Activated CD4-positive, alpha-beta memory T cell treated with anti-CD3 and anti-CD28 coated beads for 36 hours (primary cell): Measurements from ENCODE around the gene FBXO42. TPM values are rescaled to one million over a fixed set of nuclear protein-coding genes. Genes with fewer than 3 reads are reported as not detected.
"Not testable (repeated sequence)": the region's sequence is repeated elsewhere in the genome, so short reads cannot be mapped to it uniquely, and the experiment has no call there.

ENCODE experiments used
- CTCF ChIA-PET: fragments of 350-600 bp; sonication (Branson Sonifier 250); formaldehyde crosslinking; loops from one replicate; lab custom pipeline; 2021; ENCODE audit warnings: antibody characterized with exemption, inconsistent platforms; lab: Charles Lee
- POLR2A ChIA-PET: fragments of 350-600 bp; sonication (Branson Sonifier 250); formaldehyde crosslinking; loops from one replicate; lab custom pipeline; 2021; ENCODE audit warnings: antibody characterized with exemption; lab: Charles Lee
- DNase-seq: peaks from one replicate; pipeline ENCODE4 v3.0.0-alpha.2; 2020
- H3K27ac Mint-ChIP-seq: one replicate; pipeline ENCODE4 v1.8.0; 2021; ENCODE audit warnings: mixed read lengths
- H3K27me3 Mint-ChIP-seq: one replicate; pipeline ENCODE4 v1.8.0; 2021; ENCODE audit warnings: mixed read lengths
- H3K36me3 Mint-ChIP-seq: one replicate; pipeline ENCODE4 v1.8.0; 2021; ENCODE audit warnings: mixed read lengths
- H3K4me1 Mint-ChIP-seq: one replicate; pipeline ENCODE4 v1.8.0; 2021; ENCODE audit warnings: low read depth, mixed read lengths
- H3K4me3 Mint-ChIP-seq: one replicate; pipeline ENCODE4 v1.8.0; 2021; ENCODE audit warnings: mild to moderate bottlenecking, mixed read lengths
- H3K9me3 Mint-ChIP-seq: one replicate; pipeline ENCODE4 v1.8.0; 2021; ENCODE audit warnings: mixed read lengths
- intact Hi-C: fragments of 100-400 bp; cut with micrococcal nuclease; formaldehyde crosslinking; loops from one replicate; pipeline ENCODE4 v1.15.1; 2023
- total RNA-seq, 2 experiments: library from RNA; stranded (reverse); gene quantifications; one replicate each; pipeline ENCODE4 v1.2.3, GENCODE V29; 2021

FBXO42 gene
- total RNA-seq, 2 experiments from 2014 or later = 12.0 to 13.6 TPM

DNA sequence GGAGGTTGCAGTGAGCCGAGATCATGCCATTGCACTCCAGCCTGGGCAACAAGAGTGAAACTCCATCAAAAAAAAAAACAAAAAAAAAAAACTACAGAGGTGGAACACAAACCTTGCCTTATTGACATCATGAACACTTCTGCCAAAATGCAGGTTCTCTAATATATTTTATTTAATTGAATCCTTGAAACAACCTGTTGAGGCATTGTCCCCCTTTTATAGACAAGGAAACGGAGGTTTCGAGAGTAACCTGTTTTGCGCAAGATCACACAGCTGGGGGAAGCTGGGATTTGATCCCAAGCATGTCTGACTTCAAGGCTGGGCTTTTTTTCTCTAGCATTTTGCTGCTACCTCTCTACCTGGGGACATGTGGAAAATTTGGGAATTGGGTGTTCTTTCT is 17.5 kb upstream of the FBXO42 start:
- intact Hi-C loops = loop anchor here (5.0 to 10.0 kb wide), 6 partner anchors 125 to 755 kb away; partner anchors contain the start of genes DDI2, FAM131C, RNU1-1 and ZBTB17
- H3K36me3 Mint-ChIP-seq = peaks cover 27% of the 10 kb centered on the region
- peak overlapping the region; percentile 97 for H3K4me3 Mint-ChIP-seq
- no peaks in the 10 kb centered on the region for H3K9me3 Mint-ChIP-seq
- H3K27me3 Mint-ChIP-seq = no peaks in the 10 kb centered on the region
- H3K27ac Mint-ChIP-seq = no peak overlapping the region
- no peak for DNase-seq
- H3K4me1 Mint-ChIP-seq = peaks cover 53% of the 10 kb centered on the region
- POLR2A ChIA-PET = interaction anchor here (0.6 kb wide), 1 partner anchor 535 kb away, joined by 3 read pairs; no protein-coding TSS in a partner anchor
- CTCF ChIA-PET = interaction anchor here (0.6 kb wide), 1 partner anchor 287 kb away, joined by 3 read pairs; no protein-coding TSS in a partner anchor

DNA sequence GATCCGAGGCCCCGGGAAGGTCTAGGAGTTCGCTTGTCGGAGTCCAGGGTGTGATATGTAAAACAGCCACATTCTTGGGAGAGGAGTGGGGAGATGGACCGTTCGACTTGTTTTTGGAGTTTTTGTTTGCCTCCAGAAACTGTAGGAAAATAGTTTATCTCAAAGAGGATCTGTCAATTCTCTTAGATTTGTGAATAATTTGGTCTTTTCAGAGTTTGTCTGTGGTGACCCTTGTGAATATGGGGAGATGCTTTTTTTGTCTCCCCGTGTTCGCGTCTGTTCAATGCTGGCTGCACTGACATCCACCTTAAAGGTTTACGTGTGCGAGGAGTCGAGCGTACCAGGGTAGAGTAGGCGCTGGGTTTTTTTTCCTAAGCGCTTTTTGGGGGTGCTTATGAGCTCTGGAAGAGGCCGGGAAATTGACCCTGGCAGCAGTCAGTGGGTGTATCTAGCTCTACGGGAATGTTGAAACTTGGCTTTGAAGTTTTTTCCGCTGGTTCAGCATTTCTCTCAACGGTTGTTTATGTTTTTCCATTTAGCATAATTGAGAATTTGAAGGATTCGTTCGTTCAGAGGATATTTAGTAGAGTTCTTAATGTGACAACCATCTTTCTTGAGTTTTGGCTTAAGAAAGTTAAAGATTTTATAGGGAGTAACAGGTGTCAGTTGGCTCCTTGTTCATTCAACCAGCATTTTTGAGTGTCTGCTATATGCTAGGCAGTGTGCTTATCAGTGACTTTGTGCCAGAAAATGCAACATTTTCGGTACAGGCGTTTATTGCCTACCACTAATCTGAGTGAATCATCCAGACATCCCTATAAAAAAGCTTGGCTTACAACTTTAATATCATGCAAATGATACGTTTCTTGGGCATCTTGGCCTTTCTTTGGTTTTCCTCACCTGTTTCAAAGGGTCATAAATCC is 15.9 kb upstream of the FBXO42 start:
- H3K27ac Mint-ChIP-seq = peak overlapping the region; percentile 100
- peak; percentile 28 for DNase-seq
- ChIA-PET CTCF (interaction anchor here (0.7 to 1.8 kb wide), 2 partner anchors 15 to 72 kb away, joined by 4 to 7 read pairs; partner anchors contain the start of gene NECAP2), POLR2A (interaction anchor here (0.6 to 3.6 kb wide), 12 partner anchors 13 to 265 kb away, joined by 3 to 22 read pairs (median 4); partner anchors contain the start of genes FBXO42 and NECAP2)
- H3K4me3 Mint-ChIP-seq = peak overlapping the region; percentile 97
- no peaks in the 10 kb centered on the region for H3K27me3 Mint-ChIP-seq
- peaks cover 20% of the 10 kb centered on the region for H3K36me3 Mint-ChIP-seq
- no peaks in the 10 kb centered on the region for H3K9me3 Mint-ChIP-seq
- intact Hi-C loops = loop anchor here (1.0 to 10.0 kb wide), 14 partner anchors 16 to 842 kb away; partner anchors contain the start of genes CPLANE2, DDI2, DNAJC16 and FAM131C
- peaks cover 40% of the 10 kb centered on the region for H3K4me1 Mint-ChIP-seq

DNA sequence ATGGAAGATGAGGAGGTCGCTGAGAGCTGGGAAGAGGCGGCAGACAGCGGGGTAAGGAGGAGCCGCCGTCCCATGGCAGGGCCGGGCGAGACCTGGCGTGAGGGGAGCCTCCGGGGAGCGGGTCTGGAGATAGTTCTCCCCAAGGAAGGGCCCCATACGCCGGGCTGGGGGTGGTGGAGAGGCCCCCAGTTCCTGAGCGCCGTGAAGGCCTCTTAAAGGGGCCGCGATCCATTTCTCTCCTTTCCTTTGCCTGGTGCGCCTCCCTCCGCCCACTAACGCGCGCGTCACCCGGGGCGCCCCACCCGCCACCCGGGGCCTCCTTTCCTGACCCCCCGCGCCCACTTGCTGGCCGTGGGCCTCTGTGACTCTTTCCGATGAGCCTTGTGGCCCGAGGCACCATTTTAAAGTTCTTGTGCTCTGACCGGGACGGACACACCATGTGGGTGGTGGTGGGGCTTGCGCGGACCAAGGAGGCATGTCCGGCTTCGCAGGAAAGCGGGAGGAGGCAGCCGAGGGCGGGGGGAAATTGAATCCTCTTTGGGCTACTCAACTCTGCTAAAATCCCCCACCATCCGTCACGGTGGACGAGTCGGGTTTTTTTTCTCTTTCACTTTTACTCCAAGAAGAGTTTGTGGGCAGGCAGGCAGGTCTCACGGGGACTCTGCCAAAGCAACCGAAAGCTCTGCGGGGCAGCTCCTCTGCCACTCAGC is 15.1 kb upstream of the FBXO42 start:
- Mint-ChIP-seq H3K27me3 (no peaks in the 10 kb centered on the region), H3K9me3 (no peaks in the 10 kb centered on the region), H3K27ac (peak overlapping the region; percentile 100), H3K4me3 (peak overlapping the region; percentile 97), H3K36me3 (peaks cover 14% of the 10 kb centered on the region), H3K4me1 (peaks cover 33% of the 10 kb centered on the region)
- intact Hi-C loops = loop anchor here (1.0 to 10.0 kb wide), 14 partner anchors 15 to 841 kb away; partner anchors contain the start of genes CPLANE2, DDI2, DNAJC16 and FAM131C
- DNase-seq = peak; percentile 92
- CTCF ChIA-PET = interaction anchor here (1.8 to 5.9 kb wide), 2 partner anchors 14 to 73 kb away, joined by 7 to 79 read pairs; partner anchors contain the start of genes FBXO42 and NECAP2
- POLR2A ChIA-PET = interaction anchor here (0.6 to 3.6 kb wide), 11 partner anchors 12 to 146 kb away, joined by 3 to 22 read pairs (median 4); partner anchors contain the start of genes FBXO42 and NECAP2

DNA sequence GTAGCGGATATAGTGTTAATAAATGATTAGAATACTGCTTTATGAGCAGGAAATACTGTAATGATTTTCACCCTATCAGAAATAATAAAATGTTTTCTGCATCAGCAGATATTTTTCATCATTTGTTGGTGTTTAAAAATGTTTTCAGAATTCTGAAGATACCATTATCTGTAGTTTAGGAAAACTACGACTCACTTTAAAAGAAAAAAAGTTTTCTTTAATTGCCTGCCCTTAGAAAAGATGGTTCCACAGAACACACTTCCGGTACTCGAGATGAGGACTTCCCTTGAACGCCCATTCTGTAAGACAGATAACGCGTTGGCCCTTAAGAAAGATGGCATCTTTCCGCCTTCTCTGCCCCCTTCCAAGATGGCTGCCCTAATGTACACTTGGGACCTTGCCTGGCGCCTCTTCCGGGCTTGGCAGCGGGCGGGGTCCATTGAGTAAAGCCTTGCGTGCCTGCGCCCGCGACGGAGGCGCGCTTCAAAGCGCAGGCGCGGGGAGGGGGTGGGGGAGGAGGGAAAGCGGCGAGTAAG is 14.5 kb upstream of the FBXO42 start, which contains the start of gene SZRD1:
Gene SZRD1 (plus strand): TSS at position 521 of the 536 bp plus-strand sequence. CDS start 16 bp downstream, outside the sequence.
- Mint-ChIP-seq H3K4me1 (peaks cover 27% of the 10 kb centered on the region), H3K27me3 (no peaks in the 10 kb centered on the region), H3K27ac (peak within 1 kb of the TSS; percentile 100), H3K4me3 (peak within 1 kb of the TSS; percentile 97), H3K9me3 (no peaks in the 10 kb centered on the region), H3K36me3 (peaks cover 11% of the 10 kb centered on the region)
- peak; percentile 98 for DNase-seq
- POLR2A ChIA-PET = interaction anchor here (1.1 to 3.6 kb wide), 2 partner anchors 14 to 20 kb away, joined by 4 to 22 read pairs; partner anchors contain the start of gene FBXO42
- intact Hi-C loops = loop anchor here (1.0 to 10.0 kb wide), 14 partner anchors 14 to 840 kb away; partner anchors contain the start of genes CPLANE2, DDI2, DNAJC16 and FAM131C
- CTCF ChIA-PET = interaction anchor here (0.6 to 5.9 kb wide), 2 partner anchors 13 to 74 kb away, joined by 3 to 79 read pairs; partner anchors contain the start of genes FBXO42 and NECAP2

- POLR2A ChIA-PET = interaction anchor here (3.6 kb wide), 1 partner anchor 12 kb away, joined by 22 read pairs; the partner anchor contains the start of gene FBXO42
- H3K9me3 Mint-ChIP-seq, H3K4me3 Mint-ChIP-seq, H3K27me3 Mint-ChIP-seq, H3K27ac Mint-ChIP-seq, DNase-seq: not testable (repeated sequence)
- peaks cover 10% of the 10 kb centered on the region for H3K36me3 Mint-ChIP-seq
- CTCF ChIA-PET = interaction anchor here (0.6 to 5.9 kb wide), 5 partner anchors 12 to 674 kb away, joined by 4 to 79 read pairs (median 5); partner anchors contain the start of gene FBXO42
- peaks cover 17% of the 10 kb centered on the region for H3K4me1 Mint-ChIP-seq
- intact Hi-C loops = loop anchor here (5.0 to 10.0 kb wide), 6 partner anchors 130 to 750 kb away; partner anchors contain the start of genes DDI2, FAM131C, RNU1-1 and ZBTB17
Observed at GRCh38 chr1:16365146-16365498, 12.8 kb upstream of the FBXO42 start.

GRCh38 chr1:16356867-16357266 is 4.6 kb upstream of the FBXO42 start:
- Mint-ChIP-seq H3K4me1 (peaks cover 3% of the 10 kb centered on the region), H3K9me3 (no peaks in the 10 kb centered on the region), H3K27ac (no peak overlapping the region), H3K4me3 (no peak overlapping the region), H3K27me3 (no peaks in the 10 kb centered on the region), H3K36me3 (no peaks in the 10 kb centered on the region)
- ChIA-PET POLR2A (no interaction called here), CTCF (no interaction called here)
- no peak for DNase-seq
- intact Hi-C loops = no loop called here

DNA sequence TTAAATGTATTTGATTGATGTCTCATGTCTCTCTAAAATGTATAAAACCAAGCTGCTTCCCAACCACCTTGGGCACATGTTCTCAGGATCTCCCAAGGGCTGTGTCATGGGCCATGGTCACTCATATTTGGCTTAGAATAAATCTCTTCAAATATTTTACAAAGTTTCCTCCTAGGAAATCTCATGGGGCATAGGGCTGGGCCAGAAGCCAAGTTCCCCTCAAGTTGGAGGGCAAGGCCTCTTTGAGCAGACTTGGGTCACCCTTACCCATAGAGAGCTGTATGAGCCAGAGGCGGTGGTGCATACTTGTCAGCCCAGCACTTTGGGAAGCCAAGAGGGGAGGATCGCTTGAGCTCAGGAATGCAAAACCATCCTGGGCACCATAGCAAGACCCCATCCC is 2.3 kb upstream of the FBXO42 start:
- H3K4me1 Mint-ChIP-seq = peaks cover 19% of the 10 kb centered on the region
- no peak overlapping the region for H3K27ac Mint-ChIP-seq
- no peaks in the 10 kb centered on the region for H3K9me3 Mint-ChIP-seq
- DNase-seq = no peak
- H3K4me3 Mint-ChIP-seq = no peak overlapping the region
- POLR2A ChIA-PET = interaction anchor here (1.4 kb wide), 1 partner anchor 13 kb away, joined by 5 read pairs; no protein-coding TSS in a partner anchor
- peaks cover 3% of the 10 kb centered on the region for H3K36me3 Mint-ChIP-seq
- intact Hi-C loops = loop anchor here (5.0 kb wide), 1 partner anchor 88 kb away; the partner anchor contains the start of gene NECAP2
- CTCF ChIA-PET = interaction anchor here (1.0 to 3.6 kb wide), 3 partner anchors 10 to 276 kb away, joined by 5 to 79 read pairs (median 6); partner anchors contain the start of gene SZRD1
- no peaks in the 10 kb centered on the region for H3K27me3 Mint-ChIP-seq

GRCh38 chr1:16352842-16353535 is 709 bp upstream of the FBXO42 start:
- no peaks in the 10 kb centered on the region for H3K9me3 Mint-ChIP-seq
- H3K27me3 Mint-ChIP-seq = no peaks in the 10 kb centered on the region
- H3K36me3 Mint-ChIP-seq = peaks cover 3% of the 10 kb centered on the region
- H3K4me1 Mint-ChIP-seq = peaks cover 26% of the 10 kb centered on the region
- peak overlapping the region; percentile 88 for H3K4me3 Mint-ChIP-seq
- intact Hi-C loops = loop anchor here (1.0 to 5.0 kb wide), 2 partner anchors 14 to 89 kb away; partner anchors contain the start of genes NECAP2 and SZRD1
- ChIA-PET CTCF (interaction anchor here (1.0 to 3.6 kb wide), 5 partner anchors 8 to 87 kb away, joined by 3 to 79 read pairs (median 4); partner anchors contain the start of genes NECAP2 and SZRD1), POLR2A (interaction anchor here (1.0 to 3.4 kb wide), 5 partner anchors 10 to 117 kb away, joined by 4 to 22 read pairs (median 5); partner anchors contain the start of genes CPLANE2, NECAP2 and SZRD1)
- peak; percentile 13 for DNase-seq
- H3K27ac Mint-ChIP-seq = peak overlapping the region; percentile 91

- Mint-ChIP-seq H3K36me3 (peaks cover 3% of the 10 kb centered on the region), H3K27me3 (no peaks in the 10 kb centered on the region), H3K4me3 (peak overlapping the region; percentile 88), H3K4me1 (peaks cover 27% of the 10 kb centered on the region), H3K9me3 (no peaks in the 10 kb centered on the region), H3K27ac (peak overlapping the region; percentile 79)
- ChIA-PET CTCF (interaction anchor here (0.7 to 3.6 kb wide), 7 partner anchors 10 to 613 kb away, joined by 3 to 79 read pairs (median 4); partner anchors contain the start of genes NECAP2 and SZRD1), POLR2A (interaction anchor here (0.6 to 3.4 kb wide), 7 partner anchors 12 to 145 kb away, joined by 3 to 22 read pairs (median 4); partner anchors contain the start of genes CPLANE2, NECAP2 and SZRD1)
- DNase-seq = no peak
- intact Hi-C loops = loop anchor here (5.0 kb wide), 1 partner anchor 91 kb away; the partner anchor contains the start of gene NECAP2
Observed at GRCh38 chr1:16351456-16351993, 755 bp downstream of the FBXO42 start.
